Activated CD8-positive, alpha-beta memory T cell treated with anti-CD3 and anti-CD28 coated beads, Interleukin-2, amount 50 U/mL, for 48 hours (primary cell): ENCODE data around the gene TFPI2.

Experiments
- DNase-seq: peaks from one replicate; pipeline ENCODE4 v3.0.0-alpha.2; 2020

TFPI2 gene

GRCh38 chr7:93902777-93903423 is 12.3 kb upstream of the TFPI2 start:
- DNase-seq = no peak

- no peak for DNase-seq
Measured at GRCh38 chr7:93897680-93898079, 7.1 kb upstream of the TFPI2 start.

GRCh38 chr7:93895859-93896600 is 5.5 kb upstream of the TFPI2 start:
- DNase-seq = no peak

GRCh38 chr7:93894966-93895640 is 4.5 kb upstream of the TFPI2 start:
- no peak for DNase-seq

- no peak for DNase-seq
Measured at GRCh38 chr7:93894426-93894825, 3.9 kb upstream of the TFPI2 start.

GRCh38 chr7:93890041-93890463 is 501 bp downstream of the TFPI2 start:
- peak; percentile 53 for DNase-seq

GRCh38 chr7:93889261-93889660 is 1.3 kb downstream of the TFPI2 start:
- no peak for DNase-seq

- no peak for DNase-seq
Measured at GRCh38 chr7:93884541-93884940, 6.0 kb downstream of the TFPI2 start.

- no peak for DNase-seq
Measured at GRCh38 chr7:93883917-93884345, 6.6 kb downstream of the TFPI2 start.

- DNase-seq = no peak
Measured at GRCh38 chr7:93883078-93883916, 7.3 kb downstream of the TFPI2 start.

- DNase-seq = no peak
Measured at GRCh38 chr7:93882468-93882867, 8.1 kb downstream of the TFPI2 start.

- no peak for DNase-seq
Measured at GRCh38 chr7:93879356-93879755, 11.2 kb downstream of the TFPI2 start.

GRCh38 chr7:93877742-93878141 is 12.8 kb downstream of the TFPI2 start:
- DNase-seq = no peak

- no peak for DNase-seq
Measured at GRCh38 chr7:93873998-93874574, 16.5 kb downstream of the TFPI2 start.

GRCh38 chr7:93866886-93867285 is 23.7 kb downstream of the TFPI2 start:
- no peak for DNase-seq

GRCh38 chr7:93862651-93863050 is 27.9 kb downstream of the TFPI2 start:
- DNase-seq = no peak

- DNase-seq = no peak
Measured at GRCh38 chr7:93861325-93861949, 29.1 kb downstream of the TFPI2 start.

- DNase-seq = no peak
Measured at GRCh38 chr7:93860261-93860660, 30.3 kb downstream of the TFPI2 start.

- no peak for DNase-seq
Measured at GRCh38 chr7:93858857-93859256, 31.7 kb downstream of the TFPI2 start.

GRCh38 chr7:93856323-93856722 is 34.2 kb downstream of the TFPI2 start:
- no peak for DNase-seq

- DNase-seq = no peak
Measured at GRCh38 chr7:93855797-93856196, 34.8 kb downstream of the TFPI2 start.

GRCh38 chr7:93854480-93854879 is 36.1 kb downstream of the TFPI2 start:
- no peak for DNase-seq
